ENCODE measurements around the gene PRKN. TPM values are rescaled to one million over a fixed set of nuclear protein-coding genes. Genes with fewer than 3 reads are reported as not detected.

The PRKN gene
- polyA plus RNA-seq, 1 experiment = 0.71 TPM

DNA sequence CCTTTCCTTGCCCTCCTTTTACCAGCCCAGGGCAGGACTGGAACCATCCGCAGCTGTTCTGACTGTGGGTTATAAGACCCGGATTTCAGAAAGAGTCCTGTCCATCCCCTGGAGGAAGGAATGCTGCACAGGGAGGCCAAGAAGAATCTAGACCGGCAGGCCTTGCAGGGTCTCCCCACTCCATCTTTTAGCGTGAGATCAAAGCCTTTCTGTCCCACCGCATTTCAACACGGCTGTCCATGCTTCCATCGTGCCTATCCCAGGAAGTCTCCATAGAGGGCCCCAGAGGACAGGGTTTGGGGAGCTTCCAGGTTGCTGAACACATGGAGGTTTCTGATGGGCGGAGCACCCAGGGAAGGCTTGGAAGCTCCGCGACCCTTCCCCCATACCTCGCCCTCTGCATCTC, 1374.4 kb downstream of the PRKN start:
- no peaks in the 10 kb centered on the region for H3K27me3 ChIP-seq (ENCODE audit: control insufficient read depth, insufficient read depth, low read length)
- TF ChIP-seq, protein P1, sequence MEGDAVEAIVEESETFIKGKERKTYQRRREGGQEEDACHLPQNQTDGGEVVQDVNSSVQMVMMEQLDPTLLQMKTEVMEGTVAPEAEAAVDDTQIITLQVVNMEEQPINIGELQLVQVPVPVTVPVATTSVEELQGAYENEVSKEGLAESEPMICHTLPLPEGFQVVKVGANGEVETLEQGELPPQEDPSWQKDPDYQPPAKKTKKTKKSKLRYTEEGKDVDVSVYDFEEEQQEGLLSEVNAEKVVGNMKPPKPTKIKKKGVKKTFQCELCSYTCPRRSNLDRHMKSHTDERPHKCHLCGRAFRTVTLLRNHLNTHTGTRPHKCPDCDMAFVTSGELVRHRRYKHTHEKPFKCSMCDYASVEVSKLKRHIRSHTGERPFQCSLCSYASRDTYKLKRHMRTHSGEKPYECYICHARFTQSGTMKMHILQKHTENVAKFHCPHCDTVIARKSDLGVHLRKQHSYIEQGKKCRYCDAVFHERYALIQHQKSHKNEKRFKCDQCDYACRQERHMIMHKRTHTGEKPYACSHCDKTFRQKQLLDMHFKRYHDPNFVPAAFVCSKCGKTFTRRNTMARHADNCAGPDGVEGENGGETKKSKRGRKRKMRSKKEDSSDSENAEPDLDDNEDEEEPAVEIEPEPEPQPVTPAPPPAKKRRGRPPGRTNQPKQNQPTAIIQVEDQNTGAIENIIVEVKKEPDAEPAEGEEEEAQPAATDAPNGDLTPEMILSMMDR (IDR thresholded peaks at IDR 0.05; ENCODE audit: insufficient read depth, low read depth, low read length) = no peak
- ChIA-PET POLR2A (no interaction called here), CTCF (interaction anchor here (1.3 kb wide), 1 partner anchor 54 kb away, joined by 3 read pairs; no protein-coding TSS in a partner anchor)
- H3K36me3 ChIP-seq (ENCODE audit: control insufficient read depth, insufficient read depth, low read length) = no peaks in the 10 kb centered on the region
- DNase-seq (ENCODE audit: low read depth) = no peak
- H3K4me3 ChIP-seq (ENCODE audit: low read depth, low read length) = no peak overlapping the region

DNA sequence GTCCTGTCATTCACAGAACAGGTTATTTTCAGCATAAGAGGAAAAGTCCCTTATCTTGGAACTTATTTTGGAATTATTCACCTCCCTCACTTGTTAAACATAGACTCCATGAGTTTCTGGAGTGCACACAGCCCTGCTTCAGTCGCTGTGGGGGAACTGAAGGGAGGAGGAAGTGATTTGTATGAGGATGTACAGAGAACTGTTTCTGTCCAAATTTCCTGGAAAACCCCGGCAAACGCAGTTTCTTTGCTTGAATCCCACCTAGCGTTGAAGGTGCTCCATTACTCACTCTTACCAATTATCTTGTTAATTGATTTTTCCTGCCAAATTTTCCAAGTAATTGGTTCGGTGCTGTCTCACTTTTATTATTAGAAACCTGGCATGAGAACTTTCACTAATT, 1375.7 kb downstream of the PRKN start:
- no peaks in the 10 kb centered on the region for H3K36me3 ChIP-seq (ENCODE audit: control insufficient read depth, insufficient read depth, low read length)
- TF ChIP-seq, protein P1 (IDR thresholded peaks at IDR 0.05; ENCODE audit: insufficient read depth, low read depth, low read length) = no peak
- no peak overlapping the region for H3K4me3 ChIP-seq (ENCODE audit: low read depth, low read length)
- H3K27me3 ChIP-seq (ENCODE audit: control insufficient read depth, insufficient read depth, low read length) = no peaks in the 10 kb centered on the region
- ChIA-PET POLR2A (no interaction called here), CTCF (no interaction called here)
- no peak for DNase-seq (ENCODE audit: low read depth)

- no peak for DNase-seq (ENCODE audit: low read depth)
- TF ChIP-seq, protein P1 (IDR thresholded peaks at IDR 0.05; ENCODE audit: insufficient read depth, low read depth, low read length) = no peak
- Histone ChIP-seq H3K4me3 (ENCODE audit: low read depth, low read length) (no peak overlapping the region), H3K27me3 (ENCODE audit: control insufficient read depth, insufficient read depth, low read length) (no peaks in the 10 kb centered on the region), H3K36me3 (ENCODE audit: control insufficient read depth, insufficient read depth, low read length) (no peaks in the 10 kb centered on the region)
- ChIA-PET POLR2A (no interaction called here), CTCF (no interaction called here)
Observed at GRCh38 chr6:161349886-161350285, 1377.7 kb downstream of the PRKN start.

DNA sequence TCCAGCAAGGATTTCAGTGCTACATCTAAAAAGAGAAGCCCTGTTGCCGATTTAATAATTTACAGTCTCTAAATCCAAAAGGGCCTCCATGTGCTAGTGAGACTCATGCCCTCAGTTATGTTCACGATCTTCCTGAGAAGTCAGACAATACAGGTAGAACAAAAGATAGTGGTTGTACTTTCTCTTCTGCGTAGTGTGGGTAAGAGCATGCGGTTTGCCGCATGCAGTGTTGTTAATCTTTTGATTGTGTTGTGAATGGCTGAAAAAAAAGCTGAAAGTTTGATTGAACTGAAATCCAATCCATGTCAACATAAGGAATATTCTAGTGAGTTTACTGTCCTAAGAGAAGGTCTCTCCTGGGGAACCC, 1379.0 kb downstream of the PRKN start:
- CTCF ChIA-PET = no interaction called here
- TF ChIP-seq, protein P1 (IDR thresholded peaks at IDR 0.05; ENCODE audit: insufficient read depth, low read depth, low read length) = no peak
- no peaks in the 10 kb centered on the region for H3K36me3 ChIP-seq (ENCODE audit: control insufficient read depth, insufficient read depth, low read length)
- H3K4me3 ChIP-seq (ENCODE audit: low read depth, low read length) = no peak overlapping the region
- no peaks in the 10 kb centered on the region for H3K27me3 ChIP-seq (ENCODE audit: control insufficient read depth, insufficient read depth, low read length)
- POLR2A ChIA-PET = no interaction called here
- no peak for DNase-seq (ENCODE audit: low read depth)

GRCh38 chr6:161347988-161348627, 1379.5 kb downstream of the PRKN start:
- TF ChIP-seq, protein P1 (IDR thresholded peaks at IDR 0.05; ENCODE audit: insufficient read depth, low read depth, low read length) = no peak
- POLR2A ChIA-PET = no interaction called here
- CTCF ChIA-PET = no interaction called here
- no peak for DNase-seq (ENCODE audit: low read depth)
- Histone ChIP-seq H3K36me3 (ENCODE audit: control insufficient read depth, insufficient read depth, low read length) (no peaks in the 10 kb centered on the region), H3K27me3 (ENCODE audit: control insufficient read depth, insufficient read depth, low read length) (no peaks in the 10 kb centered on the region), H3K4me3 (ENCODE audit: low read depth, low read length) (no peak overlapping the region)
